Inflammatory macrophage treated with lipopolysaccharide for 1 hour (primary cell): ENCODE results near the gene OR7G1.
"Not testable (repeated sequence)": the region's sequence is repeated elsewhere in the genome, so short reads cannot be mapped to it uniquely, and the experiment has no call there.

Source experiments
- DNase-seq, 2 donors: peaks; one replicate each; pipeline ENCODE4 v3.0.0-alpha.2; 2020 to 2022

Gene OR7G1

DNA sequence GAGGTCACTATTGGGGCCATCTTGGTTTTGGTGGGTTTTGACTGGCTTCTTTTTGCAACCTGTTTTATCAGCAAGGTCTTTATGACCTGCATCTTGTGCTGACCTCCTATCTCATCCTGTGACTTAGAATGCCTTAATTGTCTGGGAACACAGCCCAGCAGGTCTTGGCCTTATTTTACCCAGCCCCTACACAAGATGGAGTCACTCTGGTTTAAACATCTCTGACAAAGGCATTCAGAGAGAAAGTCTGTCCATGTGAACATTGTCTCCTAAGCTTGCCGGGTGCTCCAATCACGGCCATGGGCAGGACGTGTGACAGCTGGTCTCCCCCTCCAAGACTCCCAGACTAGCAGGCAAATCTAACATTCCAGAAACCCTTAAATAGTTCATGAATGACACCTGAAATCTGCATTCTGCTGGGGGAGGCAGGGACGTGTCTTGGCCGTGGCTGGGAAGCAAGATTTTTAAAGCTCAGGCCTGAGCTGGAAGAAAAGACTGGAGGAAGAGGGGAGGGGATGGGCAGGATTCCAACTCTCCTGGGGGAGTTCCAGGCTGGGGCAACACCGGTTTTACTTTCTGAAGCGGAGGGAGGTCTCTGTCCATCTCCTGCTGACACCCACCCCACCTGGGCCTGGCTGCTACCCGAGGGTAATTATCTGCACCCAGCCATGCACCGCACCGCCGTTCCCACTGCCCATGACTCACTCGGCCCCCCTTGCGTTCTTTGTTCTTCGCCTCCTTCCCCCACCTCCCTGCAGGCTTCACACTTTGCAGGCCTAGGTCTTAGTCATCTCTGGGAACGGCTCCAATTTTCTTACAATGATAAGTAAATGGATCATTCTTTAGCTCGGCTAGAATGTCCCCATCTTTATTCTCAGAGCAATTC, 40.3 kb downstream of the OR7G1 start:
- DNase-seq, result no peak

DNA sequence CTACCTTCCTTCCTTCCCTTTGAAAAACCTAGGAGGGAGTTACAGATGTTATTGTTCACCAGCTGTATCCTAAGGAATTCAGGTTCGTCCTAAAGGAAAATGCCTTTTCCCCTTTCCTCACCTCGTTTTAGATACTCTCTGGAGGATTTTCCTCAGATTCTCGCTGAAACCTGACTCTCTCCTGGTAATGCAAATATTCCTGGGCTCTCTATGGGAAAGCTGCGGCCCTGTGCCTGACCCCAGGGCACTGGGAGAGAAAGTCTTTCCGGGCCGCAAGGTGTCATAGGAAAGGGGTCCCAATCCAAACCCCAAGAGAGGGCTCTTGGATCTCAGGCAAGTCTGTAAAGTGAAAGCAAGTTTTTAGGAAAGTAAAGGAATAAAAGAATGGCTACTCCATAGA, 41.8 kb downstream of the OR7G1 start:
- no peak for DNase-seq

DNA sequence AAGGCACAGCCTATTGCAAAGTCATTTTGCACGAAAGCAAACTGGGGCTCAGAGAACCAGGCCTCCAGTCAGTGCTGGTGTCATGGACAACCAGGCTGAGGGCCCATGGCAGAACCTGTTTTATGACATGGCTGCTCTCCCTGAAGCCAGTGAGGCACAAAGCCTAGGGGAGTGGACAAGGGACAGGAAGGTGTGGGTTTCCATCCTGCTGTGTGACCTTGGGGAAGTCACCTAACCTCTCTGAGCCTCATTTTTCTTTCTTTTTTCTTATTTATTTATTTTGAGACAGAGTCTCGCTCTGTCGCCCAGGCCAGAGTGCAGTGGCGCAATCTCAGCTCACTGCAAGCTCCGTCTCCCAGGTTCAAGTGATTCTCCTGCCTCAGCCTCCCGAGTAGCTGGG, 43.8 kb downstream of the OR7G1 start:
- DNase-seq, result not testable (repeated sequence)

DNA sequence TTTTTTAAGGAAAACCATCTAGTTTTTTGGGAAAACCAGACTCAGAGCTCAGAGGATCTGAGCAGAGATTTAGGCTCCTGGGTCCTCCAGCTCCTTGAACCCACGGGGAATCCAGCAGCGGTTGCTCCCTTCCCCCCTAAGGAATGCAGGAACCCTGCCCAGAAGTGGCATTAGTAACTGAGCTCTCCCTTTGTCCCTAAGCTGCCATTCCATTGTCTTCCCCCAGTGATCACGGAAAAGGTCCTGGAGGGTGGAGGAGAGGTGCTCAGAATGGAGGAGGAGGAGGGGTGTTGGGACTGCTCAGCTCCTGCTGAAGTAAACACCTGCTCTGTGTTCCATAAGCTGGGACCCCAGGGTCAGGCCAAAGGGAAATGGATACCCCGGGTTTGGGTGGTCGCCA, 45.5 kb downstream of the OR7G1 start:
- DNase-seq, result no peak

DNA sequence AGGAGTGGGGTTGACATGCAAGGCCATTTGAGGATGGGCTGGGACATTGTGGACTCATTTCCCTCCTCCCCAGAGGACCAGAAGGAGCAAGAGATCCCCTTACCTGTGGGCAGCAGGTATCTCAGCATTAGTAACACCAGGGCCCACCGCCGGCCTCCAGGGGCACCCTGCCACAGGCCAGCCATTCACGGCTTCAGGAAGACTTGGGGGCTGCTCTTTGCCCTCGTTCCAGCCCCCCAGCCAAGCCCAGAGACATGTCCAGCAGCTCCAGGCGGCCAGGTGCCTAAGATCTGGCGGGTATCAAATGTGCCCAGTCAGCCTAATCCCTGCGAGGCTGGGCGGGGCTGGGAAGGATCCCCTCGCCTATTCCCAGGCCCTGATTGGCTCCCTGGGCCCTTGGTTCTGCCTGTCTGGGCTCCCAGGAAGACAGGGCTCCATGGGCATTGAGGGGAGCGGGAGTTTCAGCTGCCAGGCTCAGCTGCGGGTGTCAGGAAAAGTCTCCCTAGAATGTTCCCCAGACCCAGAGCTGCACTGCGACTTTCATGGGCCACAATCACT, 50.0 kb downstream of the OR7G1 start:
- DNase-seq, result no peak
